DND-41 (cell line): ENCODE measurements around the gene MAST4.

Experiments used
- ATAC-seq: fragments of 200-7000 bp; cut with Tn5 transposase; 3 replicates; pipeline ENCODE4 v1.9.1; 2021; ENCODE audit warnings: low read depth; ENCODE audit not compliant: insufficient read depth
- DNase-seq: peaks from one replicate; pipeline ENCODE4 v3.0.0-alpha.2; 2020
- H2AFZ ChIP-seq: 2 replicates; pipeline ENCODE4 v1.6.0; 2012; ENCODE audit warnings: low read depth, low read length
- H3K27ac ChIP-seq: 2 replicates; pipeline ENCODE4 v1.5.1; 2012; ENCODE audit warnings: low read length, inconsistent platforms
- H3K27me3 ChIP-seq: fragments of 200-600 bp; sonication (generic); 2 replicates; pipeline ENCODE4 v1.6.0; 2012; ENCODE audit warnings: low read length, mild to moderate bottlenecking, inconsistent platforms; ENCODE audit not compliant: insufficient read depth, poor library complexity
- H3K36me3 ChIP-seq: 2 replicates; pipeline ENCODE4 v1.5.1; 2012; ENCODE audit warnings: low read length, inconsistent platforms; ENCODE audit not compliant: insufficient read depth
- H3K4me1 ChIP-seq: 2 replicates; pipeline ENCODE4 v1.5.1; 2012; ENCODE audit warnings: mild to moderate bottlenecking, low read length; ENCODE audit not compliant: insufficient read depth
- H3K4me2 ChIP-seq: 2 replicates; pipeline ENCODE4 v1.6.0; 2012; ENCODE audit warnings: mild to moderate bottlenecking, moderate library complexity, low read length, inconsistent platforms; ENCODE audit not compliant: insufficient read depth
- H3K4me3 ChIP-seq, 2 experiments: fragments of 200-600 bp in 1 of 2; shearing (Covaris generic) in 1 of 2; 2 replicates each; pipeline ENCODE4 v1.5.1; 2012 to 2016; ENCODE audit warnings: inconsistent platforms in 2 of 2, low read length in 2 of 2, mild to moderate bottlenecking in 2 of 2, low read depth in 1 of 2, moderate library complexity in 1 of 2
- H3K79me2 ChIP-seq: 2 replicates; pipeline ENCODE4 v1.6.0; 2012; ENCODE audit warnings: low read length, inconsistent platforms; ENCODE audit not compliant: insufficient read depth
- H3K9ac ChIP-seq: 2 replicates; pipeline ENCODE4 v1.6.0; 2012; ENCODE audit warnings: low read depth, mild to moderate bottlenecking, inconsistent platforms, low read length, moderate library complexity
- H3K9me3 ChIP-seq: 2 replicates; pipeline ENCODE4 v1.5.1; 2012; ENCODE audit warnings: low read length, moderate library complexity, mild to moderate bottlenecking, inconsistent platforms; ENCODE audit not compliant: insufficient read depth, severe bottlenecking
- H4K20me1 ChIP-seq: 2 replicates; pipeline ENCODE4 v1.6.0; 2012; ENCODE audit warnings: low read length; ENCODE audit not compliant: insufficient read depth
- CTCF ChIP-seq: IDR thresholded peaks from 2 replicates; pipeline ENCODE4 v1.5.1; 2012; ENCODE audit warnings: borderline replicate concordance, low read length, moderate library complexity, mild to moderate bottlenecking; ENCODE audit not compliant: poor library complexity, severe bottlenecking; ENCODE audit errors: extremely low read depth
- EZH2 ChIP-seq: IDR thresholded peaks from 3 replicates; pipeline ENCODE4 v1.6.1; 2012; ENCODE audit warnings: borderline replicate concordance, low read depth, mild to moderate bottlenecking, moderate library complexity, low read length, inconsistent platforms; ENCODE audit not compliant: severe bottlenecking

MAST4 gene

GRCh38 chr5:66616520-66617225 lies 20.5 kb downstream of the MAST4 start:
- Histone ChIP-seq H3K9ac (peak overlapping the region; percentile 39; the same call in 1 of the 2 replicates), H3K9me3 (no peaks in the 10 kb centered on the region), H3K27me3 (no peaks in the 10 kb centered on the region), H3K36me3 (no peaks in the 10 kb centered on the region; the same call in 1 of the 2 replicates), H3K4me1 (peaks cover 75% of the 10 kb centered on the region), H4K20me1 (no peaks in the 10 kb centered on the region), H2AFZ (peak overlapping the region; percentile 59), H3K4me3 (no peak overlapping the region), H3K4me2 (peak overlapping the region; percentile 40), H3K27ac (peak overlapping the region; percentile 93), H3K79me2 (peaks cover 61% of the 10 kb centered on the region)
- ATAC-seq (no peak), DNase-seq (peak; percentile 25)
- no peak for TF ChIP-seq EZH2
- TF ChIP-seq CTCF, result no peak

DNA sequence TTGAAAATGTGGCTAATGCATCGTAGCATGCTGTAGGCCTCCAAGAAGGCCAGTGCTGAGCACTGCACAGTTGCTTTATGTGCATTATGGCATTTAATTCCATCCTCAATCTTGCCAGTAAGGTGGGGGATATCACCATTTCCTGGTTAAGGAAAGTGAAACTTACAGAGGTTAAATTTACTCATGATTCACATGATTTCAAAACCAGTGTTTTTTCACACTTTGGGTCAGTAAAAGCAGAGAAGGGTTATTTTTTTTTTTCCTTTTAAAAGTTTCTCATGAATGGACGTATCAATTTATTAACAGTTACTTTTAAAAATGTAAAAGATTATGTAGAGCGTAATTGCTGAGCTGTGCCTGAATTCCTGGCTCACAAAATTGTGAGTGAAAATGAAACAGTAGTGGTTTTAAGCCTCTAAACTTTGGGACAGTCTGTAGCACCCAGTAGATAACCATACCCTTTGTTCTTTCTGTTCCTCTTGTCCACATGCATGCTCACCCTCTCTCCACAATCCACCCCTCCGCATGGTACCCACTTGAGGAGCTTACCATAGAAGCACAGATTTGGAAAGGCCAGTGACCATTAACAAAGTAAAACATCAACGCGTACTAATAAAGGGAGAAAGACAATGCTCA lies 21.2 kb downstream of the MAST4 start:
- Histone ChIP-seq H3K9ac (peak overlapping the region; percentile 39; the same call in 1 of the 2 replicates), H3K4me2 (peak overlapping the region; percentile 40), H4K20me1 (no peaks in the 10 kb centered on the region), H3K79me2 (peaks cover 63% of the 10 kb centered on the region), H2AFZ (peak overlapping the region; percentile 59), H3K27me3 (no peaks in the 10 kb centered on the region), H3K4me1 (peaks cover 77% of the 10 kb centered on the region), H3K36me3 (no peaks in the 10 kb centered on the region; the same call in 1 of the 2 replicates), H3K4me3 (no peak overlapping the region), H3K9me3 (no peaks in the 10 kb centered on the region), H3K27ac (peak overlapping the region; percentile 93)
- TF ChIP-seq EZH2 (no peak), CTCF (no peak)
- DNase-seq (peak; percentile 33), ATAC-seq (peak; percentile 34)

GRCh38 chr5:66617991-66618768 lies 22.0 kb downstream of the MAST4 start:
- peak overlapping the region; percentile 40; the same call in 1 of the 2 replicates for H3K4me2 ChIP-seq

More at GRCh38 chr5:66617991-66618768, 22.0 kb downstream of the MAST4 start:
- Histone ChIP-seq H3K27me3 (no peaks in the 10 kb centered on the region), H3K4me3 (no peak overlapping the region), H3K36me3 (peaks cover 4% of the 10 kb centered on the region), H4K20me1 (no peaks in the 10 kb centered on the region), H3K27ac (peak overlapping the region; percentile 93), H2AFZ (peak overlapping the region; percentile 59; the same call in 1 of the 2 replicates), H3K4me1 (peaks cover 80% of the 10 kb centered on the region), H3K9me3 (peaks cover 6% of the 10 kb centered on the region), H3K79me2 (peaks cover 66% of the 10 kb centered on the region), H3K9ac (peak overlapping the region; percentile 39; the same call in 1 of the 2 replicates)
- DNase-seq, result peak; percentile 74
- TF ChIP-seq EZH2 (no peak), CTCF (no peak)
- ATAC-seq, result peak; percentile 55
